HG03139 (cell line): ENCODE results near the gene CNTF.

Source experiments
- ATAC-seq: cut with Tn5 transposase; IDR thresholded peaks from one replicate; pipeline ENCODE4 v1.9.1; 2021; ENCODE audit not compliant: unreplicated experiment

The CNTF gene

GRCh38 chr11:58606930-58607714 lies 15.3 kb upstream of the CNTF start:
- no peak for ATAC-seq

- ATAC-seq, result no peak
Observed at GRCh38 chr11:58608331-58608730, 14.1 kb upstream of the CNTF start.

DNA sequence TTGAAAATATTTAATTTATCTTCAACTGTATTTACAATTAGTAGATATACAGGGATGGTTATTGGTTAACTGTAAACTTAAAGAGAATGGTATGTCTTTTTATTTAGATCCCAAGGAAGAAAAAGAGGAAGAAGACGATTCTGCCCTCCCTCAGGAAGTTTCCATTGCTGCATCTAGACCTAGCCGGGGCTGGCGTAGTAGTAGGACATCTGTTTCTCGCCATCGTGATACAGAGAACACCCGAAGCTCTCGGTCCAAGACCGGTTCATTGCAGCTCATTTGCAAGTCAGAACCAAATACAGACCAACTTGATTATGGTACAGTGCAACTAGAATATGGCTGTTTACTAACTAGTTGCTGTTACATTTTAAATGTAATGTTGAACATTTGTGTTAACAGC lies 12.7 kb upstream of the CNTF start:
- ATAC-seq, result no peak

- no peak for ATAC-seq
Observed at GRCh38 chr11:58613228-58613627, 9.2 kb upstream of the CNTF start.

DNA sequence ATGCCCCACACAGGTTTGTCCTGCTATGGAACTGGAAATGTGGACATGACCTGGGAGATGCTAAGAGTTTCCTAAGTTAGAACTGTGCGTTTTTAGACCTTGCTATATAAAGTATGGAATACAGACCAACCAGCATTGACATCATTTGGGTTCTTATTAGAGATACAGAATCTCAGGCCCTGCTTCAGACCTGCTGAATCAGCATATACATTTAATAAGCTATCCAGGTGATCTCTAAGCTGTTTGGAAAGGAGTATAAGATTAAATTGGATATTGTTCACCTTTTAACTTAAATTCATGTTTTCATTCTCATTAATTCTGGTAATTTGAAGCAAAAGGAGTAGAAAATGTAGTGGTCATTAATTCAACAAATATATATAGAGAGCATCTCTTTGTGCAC lies 6.9 kb upstream of the CNTF start:
- ATAC-seq, result no peak

DNA sequence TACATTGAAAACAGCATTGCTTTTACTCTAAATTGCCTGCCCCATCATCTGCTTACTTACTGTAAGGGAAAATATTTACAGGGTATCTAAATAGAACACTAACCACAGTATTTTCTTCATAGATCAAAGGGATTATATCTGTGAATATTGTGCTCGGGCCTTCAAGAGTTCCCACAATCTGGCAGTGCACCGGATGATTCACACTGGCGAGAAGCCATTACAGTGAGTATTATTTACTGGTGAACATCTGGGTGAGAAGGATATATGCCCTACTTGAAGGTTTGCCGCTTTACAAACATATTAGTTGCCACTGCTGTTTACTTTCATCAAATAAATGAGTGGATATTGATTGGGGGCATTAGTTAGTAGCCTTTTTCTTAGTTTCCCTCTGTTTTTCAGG lies 5.9 kb upstream of the CNTF start:
- ATAC-seq, result no peak

DNA sequence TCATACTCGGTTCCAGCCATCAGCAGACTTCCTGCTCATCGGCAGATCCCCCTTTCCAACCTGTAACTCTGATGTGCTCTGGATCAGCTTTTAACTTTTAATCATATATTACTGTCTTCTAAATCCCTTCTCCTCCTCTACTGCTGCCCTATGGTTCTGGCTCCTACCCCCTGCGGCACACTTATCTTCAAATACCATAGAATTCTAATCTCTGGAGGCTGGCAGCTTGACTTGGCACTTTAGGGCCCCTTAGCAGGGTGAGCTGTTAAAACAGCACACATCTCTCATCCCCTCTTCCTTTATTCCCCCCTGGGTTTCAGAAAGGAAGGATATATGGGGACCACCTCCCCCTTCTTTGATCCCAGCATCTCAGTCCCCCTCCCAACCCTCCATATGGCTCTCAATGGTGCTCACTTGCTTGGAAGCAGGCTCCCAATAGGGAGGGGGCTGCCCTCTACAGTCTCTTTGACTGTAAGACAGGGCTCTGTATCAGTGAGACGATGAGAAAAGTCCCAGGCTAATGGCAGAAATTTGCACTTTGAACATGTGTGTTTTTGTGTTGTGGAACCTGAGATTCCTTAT lies 4.4 kb upstream of the CNTF start:
- ATAC-seq, result no peak

GRCh38 chr11:58621586-58622262 lies 741 bp upstream of the CNTF start:
- ATAC-seq, result no peak

GRCh38 chr11:58625086-58625485 lies 2.6 kb downstream of the CNTF start:
- no peak for ATAC-seq

DNA sequence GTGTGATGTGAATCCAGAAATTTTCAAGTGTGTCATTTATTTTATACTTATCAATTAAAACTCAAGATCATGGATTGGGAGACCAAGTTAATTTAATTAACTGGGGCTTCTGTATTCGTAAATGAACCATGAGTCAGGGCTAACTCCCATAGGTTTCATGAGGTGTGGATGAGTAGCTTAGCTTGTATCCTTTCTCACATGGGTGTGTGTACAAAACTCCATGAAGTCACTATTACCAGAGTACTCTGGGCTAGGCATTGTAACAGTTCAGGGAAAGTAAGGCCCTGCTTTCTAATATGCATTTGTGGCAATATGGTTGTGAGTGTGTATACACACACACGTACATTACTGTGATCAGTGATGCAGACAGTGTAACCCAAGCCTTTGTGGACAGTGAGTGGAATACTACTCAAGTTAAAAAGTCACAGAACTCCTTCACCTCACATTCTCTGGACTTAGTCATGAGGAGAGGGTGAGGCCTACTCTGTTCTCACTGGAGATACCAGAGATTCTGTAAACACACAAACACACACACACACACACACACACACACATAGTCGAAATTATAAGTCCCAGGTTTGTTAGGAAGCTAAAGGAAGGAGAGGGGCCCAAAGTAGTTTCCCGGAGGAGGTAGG lies 3.5 kb downstream of the CNTF start:
- ATAC-seq, result no peak

DNA sequence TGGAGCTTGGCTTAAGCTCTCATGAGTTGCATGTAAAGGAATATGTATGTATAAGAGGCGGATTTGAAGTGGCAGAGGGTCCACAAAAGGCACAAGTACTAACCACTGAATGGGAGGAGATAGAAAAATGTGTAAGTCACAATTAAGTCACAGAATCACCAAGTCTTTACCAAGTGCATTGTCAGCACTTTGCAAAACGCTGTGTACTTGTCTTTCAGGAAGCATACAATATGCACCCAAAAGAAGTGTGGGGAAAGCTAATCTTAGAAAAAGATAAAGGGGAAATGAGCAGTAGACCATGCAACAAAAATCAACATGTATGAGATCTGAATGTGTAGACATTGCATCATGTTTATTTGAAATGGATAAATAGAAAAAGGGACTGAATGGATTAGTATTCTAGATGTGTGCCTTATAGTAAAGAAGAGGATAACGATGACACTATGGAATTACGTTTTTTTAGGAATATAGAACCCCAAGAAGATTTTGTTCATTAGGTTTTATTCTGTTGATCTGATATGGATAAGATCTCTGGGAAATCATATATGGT lies 4.5 kb downstream of the CNTF start:
- no peak for ATAC-seq

DNA sequence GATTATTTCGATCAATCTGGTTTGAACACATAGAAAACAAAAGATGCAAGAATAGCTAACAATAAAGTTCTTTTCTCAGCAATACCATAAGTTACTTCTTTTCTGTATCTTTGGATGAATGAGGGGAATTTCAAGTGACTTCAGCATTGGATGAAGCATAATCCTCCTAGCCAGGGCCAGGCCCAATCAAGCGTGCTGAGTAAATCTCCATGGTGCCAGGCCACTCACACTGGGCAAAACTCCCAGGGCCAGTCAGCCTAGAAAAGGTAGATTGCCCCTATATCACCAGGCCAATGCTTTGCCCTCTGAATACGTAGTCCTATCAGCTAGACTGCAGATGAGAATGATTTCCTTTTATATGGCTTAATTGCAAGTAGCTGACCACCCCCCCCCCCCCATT lies 6.0 kb downstream of the CNTF start:
- ATAC-seq, result no peak

DNA sequence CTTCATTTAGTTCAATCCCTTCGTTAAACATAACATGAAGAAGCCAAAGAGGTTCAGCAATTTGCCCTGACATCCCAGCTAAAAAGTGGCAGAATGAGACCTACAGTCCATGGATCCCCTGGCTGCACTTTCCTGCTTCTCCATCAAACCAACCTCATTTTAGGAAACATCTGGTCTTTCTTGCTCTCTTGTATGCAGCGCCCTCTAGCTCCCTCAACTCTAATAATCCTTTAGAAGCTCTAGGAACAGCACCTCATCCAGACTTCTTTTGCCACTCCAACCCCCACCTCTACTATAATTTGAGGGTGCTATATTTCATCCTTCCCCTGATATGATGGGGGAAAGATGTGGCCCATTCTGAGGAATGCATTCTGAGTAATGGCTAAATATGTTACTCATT lies 7.4 kb downstream of the CNTF start:
- ATAC-seq, result no peak

DNA sequence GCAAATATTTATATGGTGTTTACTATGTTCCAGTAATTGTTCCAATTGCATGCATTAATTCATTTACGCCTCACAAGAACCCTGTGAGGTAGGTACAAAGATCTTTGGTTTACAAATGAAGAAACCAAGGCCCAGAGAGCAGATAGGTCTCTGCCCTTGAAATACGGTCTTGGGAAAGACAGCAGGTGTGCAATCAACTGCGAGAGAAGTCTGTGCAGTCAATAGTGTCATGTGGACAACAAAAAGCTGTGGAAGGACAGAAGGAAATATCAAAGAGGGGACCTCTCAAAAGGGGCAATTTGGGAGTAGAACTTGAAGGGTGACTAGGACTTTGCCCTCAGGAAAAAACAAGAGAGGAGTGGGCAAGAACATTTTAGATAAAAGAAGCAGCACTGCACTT lies 8.9 kb downstream of the CNTF start:
- no peak for ATAC-seq

GRCh38 chr11:58632510-58632909 lies 10.0 kb downstream of the CNTF start:
- no peak for ATAC-seq

DNA sequence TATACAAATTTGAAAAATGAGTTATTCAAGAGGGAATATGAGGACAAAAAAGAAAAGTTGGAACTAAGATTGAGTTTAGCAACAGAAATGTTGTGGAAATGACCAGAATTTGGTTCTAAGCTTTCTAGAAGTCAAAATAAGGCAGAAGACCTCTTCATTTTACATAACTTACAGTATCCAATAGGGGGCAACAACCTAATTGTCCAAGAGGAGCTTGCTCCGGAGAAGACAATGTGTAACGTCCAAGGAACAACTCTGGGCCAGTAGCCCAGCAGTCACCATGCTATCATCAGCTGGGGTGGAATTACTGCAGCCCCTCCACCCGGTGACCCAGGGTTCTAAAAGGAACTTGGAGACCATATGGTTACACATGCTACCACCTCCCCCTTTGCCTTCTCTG lies 14.1 kb downstream of the CNTF start:
- ATAC-seq, result no peak

GRCh38 chr11:58637371-58637770 lies 14.9 kb downstream of the CNTF start:
- ATAC-seq, result no peak

GRCh38 chr11:58639103-58639502 lies 16.6 kb downstream of the CNTF start:
- ATAC-seq, result no peak

DNA sequence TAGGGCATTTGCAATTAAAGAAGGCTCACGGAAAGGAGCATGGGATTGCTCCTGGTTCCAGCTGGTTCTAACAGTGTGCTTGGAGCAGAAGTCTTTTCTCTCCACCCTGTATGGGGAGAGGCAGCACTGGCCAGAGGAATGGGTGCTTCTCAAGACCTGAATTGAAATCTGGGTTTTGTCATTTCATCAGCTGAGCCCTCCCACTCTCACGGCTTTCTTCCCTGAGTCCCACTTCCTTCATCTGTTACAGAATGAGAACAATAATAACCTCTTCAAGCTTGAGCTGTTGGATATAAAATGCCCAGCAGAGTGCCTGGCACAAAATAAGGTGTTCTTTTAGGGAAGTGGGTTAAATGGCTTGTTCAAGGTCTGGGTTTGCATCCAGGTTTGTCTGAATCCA lies 17.2 kb downstream of the CNTF start:
- no peak for ATAC-seq

GRCh38 chr11:58640386-58641023 lies 18.0 kb downstream of the CNTF start:
- no peak for ATAC-seq

DNA sequence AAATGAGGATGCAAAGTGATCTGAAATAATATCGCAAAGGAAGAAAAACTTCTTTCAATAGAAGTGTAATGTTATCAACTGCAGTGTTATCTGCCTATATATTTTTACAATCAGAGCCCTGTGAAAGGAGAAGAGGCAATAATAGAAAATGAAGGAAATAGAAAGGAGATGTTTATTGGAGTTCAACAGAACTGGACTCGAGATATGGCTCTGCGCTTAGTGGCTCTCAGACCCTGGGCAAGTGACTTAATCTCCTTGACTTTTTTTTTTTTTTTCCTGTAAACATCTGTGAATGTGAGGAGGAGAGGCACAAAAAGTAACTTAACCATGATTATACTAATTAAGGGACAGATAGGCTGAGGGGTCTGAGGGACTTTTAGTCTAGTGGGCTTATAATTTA lies 18.9 kb downstream of the CNTF start:
- ATAC-seq, result no peak
